Measurements from ENCODE around the gene PDE7B. TPM values are rescaled to one million over a fixed set of nuclear protein-coding genes. Genes with fewer than 3 reads are reported as not detected.

The PDE7B gene
- total RNA-seq, 4 donors from 2014 or later, result 15.4 to 28.6 (median 18.8) TPM

- Histone ChIP-seq H3K4me1 (peaks cover 0 to 7% of the 10 kb centered on the region in 2 donors), H3K27me3 (no peaks in the 10 kb centered on the region), H3K36me3 (no peaks in the 10 kb centered on the region), H3K27ac (peak overlapping the region; percentile 86 to 92), H3K9me3 (no peaks in the 10 kb centered on the region), H3K4me3 (no peak overlapping the region)
- no peak for TF ChIP-seq CTCF (IDR thresholded peaks at IDR 0.05)
- TF ChIP-seq POLR2A (IDR thresholded peaks at IDR 0.05), result no peak
- intact Hi-C loops (cut with DNase I; ENCODE audit: low total_unique reads), result no loop called here
- DNase-seq, result no peak
Measured at GRCh38 chr6:135940616-135941167, 89.2 kb downstream of the PDE7B start.

DNA sequence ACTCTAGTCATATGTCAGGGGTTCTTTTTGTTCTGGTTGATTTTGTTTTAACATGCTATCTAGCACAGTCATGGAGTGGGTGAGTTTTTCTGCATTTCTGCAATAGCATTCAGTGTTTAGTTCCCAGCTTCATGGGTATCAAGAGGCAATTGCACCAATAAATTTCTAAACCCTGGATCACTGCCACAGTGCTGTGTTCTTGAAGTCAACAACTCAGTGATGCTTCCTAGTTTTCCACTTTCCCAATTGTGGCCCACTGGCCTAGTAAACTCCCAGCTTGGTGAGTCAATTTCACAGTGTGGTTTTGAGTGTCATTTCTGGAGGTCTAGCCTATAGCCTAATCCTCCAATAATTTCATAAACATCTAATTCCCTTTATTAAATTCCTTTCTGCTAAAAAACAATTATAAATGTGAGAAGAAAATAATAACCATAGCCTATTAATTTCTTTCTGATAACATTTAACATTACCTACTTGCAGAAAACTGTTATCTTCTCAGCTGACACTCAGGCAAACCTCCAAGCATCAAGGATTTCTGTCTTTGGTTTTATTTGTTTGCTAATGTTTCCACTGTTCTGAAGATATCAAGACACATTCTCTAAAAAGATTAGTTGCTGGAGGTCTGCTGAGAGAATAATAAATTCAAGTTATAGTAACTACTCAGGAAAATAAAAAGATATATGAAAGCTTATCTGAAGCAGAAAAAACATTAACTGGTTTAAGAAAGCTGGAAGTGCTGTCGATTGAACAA, 89.9 kb downstream of the PDE7B start:
- H3K36me3 ChIP-seq, result no peaks in the 10 kb centered on the region
- no peaks in the 10 kb centered on the region for H3K9me3 ChIP-seq
- no peaks in the 10 kb centered on the region for H3K27me3 ChIP-seq
- peak in 1 of 2 donors; percentile 43 for DNase-seq
- H3K4me3 ChIP-seq, result no peak overlapping the region
- no peak for TF ChIP-seq CTCF (IDR thresholded peaks at IDR 0.05)
- no peak for TF ChIP-seq POLR2A (IDR thresholded peaks at IDR 0.05)
- intact Hi-C loops (cut with DNase I; ENCODE audit: low total_unique reads), result no loop called here
- peaks cover 0 to under 1% of the 10 kb centered on the region in 2 donors for H3K4me1 ChIP-seq
- H3K27ac ChIP-seq, result peak overlapping the region; percentile 86 to 92

- TF ChIP-seq POLR2A (IDR thresholded peaks at IDR 0.05), result no peak
- no peak for TF ChIP-seq CTCF (IDR thresholded peaks at IDR 0.05)
- no peak for DNase-seq
- Histone ChIP-seq H3K36me3 (no peaks in the 10 kb centered on the region), H3K4me3 (no peak overlapping the region), H3K27me3 (no peaks in the 10 kb centered on the region), H3K9me3 (no peaks in the 10 kb centered on the region), H3K4me1 (no peaks in the 10 kb centered on the region), H3K27ac (no peak overlapping the region)
- intact Hi-C loops (cut with DNase I; ENCODE audit: low total_unique reads), result no loop called here
Measured at GRCh38 chr6:135944120-135944519, 92.6 kb downstream of the PDE7B start.

- no peaks in the 10 kb centered on the region for H3K4me1 ChIP-seq
- intact Hi-C loops (cut with DNase I; ENCODE audit: low total_unique reads), result no loop called here
- TF ChIP-seq POLR2A (IDR thresholded peaks at IDR 0.05) (no peak), CTCF (IDR thresholded peaks at IDR 0.05) (no peak)
Measured at GRCh38 chr6:135946674-135947073, 95.2 kb downstream of the PDE7B start.

DNA sequence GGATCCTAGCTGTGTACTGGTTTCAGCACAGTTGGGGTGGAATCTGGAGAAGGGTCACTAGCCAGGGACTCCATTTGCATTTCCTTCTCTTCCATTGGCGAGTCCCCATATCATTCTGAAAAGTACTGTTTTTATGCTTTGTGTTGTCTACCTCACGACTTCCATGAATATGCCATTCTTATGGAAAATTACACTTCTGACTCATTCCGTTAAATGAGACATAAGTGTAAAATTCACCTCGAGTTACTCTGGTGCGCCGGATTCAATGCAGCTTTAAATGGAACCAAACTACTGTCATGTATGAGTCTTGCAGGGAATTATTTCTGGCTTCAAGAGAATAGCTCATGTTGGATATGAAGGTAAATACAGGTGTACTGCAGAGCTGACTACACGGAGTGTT, 99.2 kb downstream of the PDE7B start:
- Histone ChIP-seq H3K27me3 (no peaks in the 10 kb centered on the region), H3K4me3 (no peak overlapping the region), H3K36me3 (no peaks in the 10 kb centered on the region), H3K27ac (no peak overlapping the region), H3K9me3 (no peaks in the 10 kb centered on the region), H3K4me1 (no peaks in the 10 kb centered on the region)
- no peak for TF ChIP-seq POLR2A (IDR thresholded peaks at IDR 0.05)
- no peak for TF ChIP-seq CTCF (IDR thresholded peaks at IDR 0.05)
- intact Hi-C loops (cut with DNase I; ENCODE audit: low total_unique reads), result no loop called here
- no peak for DNase-seq

More at GRCh38 chr6:135946674-135947073, 95.2 kb downstream of the PDE7B start:
- no peak overlapping the region for H3K27ac ChIP-seq
- H3K27me3 ChIP-seq, result no peaks in the 10 kb centered on the region
- DNase-seq, result no peak
- no peaks in the 10 kb centered on the region for H3K36me3 ChIP-seq
- H3K4me3 ChIP-seq, result no peak overlapping the region
- no peaks in the 10 kb centered on the region for H3K9me3 ChIP-seq

Measured in uterus (tissue), 4 donors.